ENCODE data around the gene MOXD1.

Gene MOXD1

GRCh38 chr6:132400883-132401617, at the start of gene MOXD1:
MOXD1 (minus strand) TSS chr6:132401475; CDS start chr6:132401426, 49 bp downstream.
- no peak for DNase-seq

GRCh38 chr6:132446855-132447241, 45.6 kb upstream of the MOXD1 start:
- no peak for DNase-seq

- no peak for DNase-seq
Observed at GRCh38 chr6:132446141-132446854, 45.0 kb upstream of the MOXD1 start.

- no peak for DNase-seq
Observed at GRCh38 chr6:132445201-132445951, 44.1 kb upstream of the MOXD1 start.

GRCh38 chr6:132443206-132443605, 41.9 kb upstream of the MOXD1 start:
- no peak for DNase-seq

GRCh38 chr6:132430110-132430509, 28.8 kb upstream of the MOXD1 start:
- DNase-seq: no peak

- DNase-seq: no peak
Observed at GRCh38 chr6:132425176-132425575, 23.9 kb upstream of the MOXD1 start.

- DNase-seq: no peak
Observed at GRCh38 chr6:132423839-132424238, 22.6 kb upstream of the MOXD1 start.

GRCh38 chr6:132418235-132418965, 17.1 kb upstream of the MOXD1 start:
- DNase-seq: no peak

- DNase-seq: no peak
Observed at GRCh38 chr6:132414761-132415160, 13.5 kb upstream of the MOXD1 start.

- DNase-seq: no peak
Observed at GRCh38 chr6:132414322-132414721, 13.0 kb upstream of the MOXD1 start.

GRCh38 chr6:132413499-132413802, 12.2 kb upstream of the MOXD1 start:
- no peak for DNase-seq

GRCh38 chr6:132412656-132413498, 11.6 kb upstream of the MOXD1 start:
- DNase-seq: no peak

GRCh38 chr6:132411296-132411695, 10.0 kb upstream of the MOXD1 start:
- no peak for DNase-seq

GRCh38 chr6:132410830-132411229, 9.6 kb upstream of the MOXD1 start:
- DNase-seq: no peak

- DNase-seq: no peak
Observed at GRCh38 chr6:132405143-132405915, 4.1 kb upstream of the MOXD1 start.

GRCh38 chr6:132404736-132405135, 3.5 kb upstream of the MOXD1 start:
- DNase-seq: no peak

- no peak for DNase-seq
Observed at GRCh38 chr6:132404330-132404729, 3.1 kb upstream of the MOXD1 start.

GRCh38 chr6:132401618-132402285, 477 bp upstream of the MOXD1 start:
- DNase-seq: no peak

- DNase-seq: no peak
Observed at GRCh38 chr6:132400555-132400882, 756 bp downstream of the MOXD1 start.
